NOMO-1 treated with dmso at 0.1 percent for 144 hours (cell line): ENCODE results near the gene RAI2.

Experiments
- DNase-seq: peaks from one replicate; lab custom pipeline; 2025; ENCODE audit not compliant: unreplicated experiment; lab: John Stamatoyannopoulos, UW

Gene RAI2

GRCh38 chrX:17860811-17861488 is at the start of gene RAI2:
RAI2 (minus strand) TSS chrX:17861298; CDS start chrX:17802010, 59,288 bp downstream.
- no peak for DNase-seq

DNA sequence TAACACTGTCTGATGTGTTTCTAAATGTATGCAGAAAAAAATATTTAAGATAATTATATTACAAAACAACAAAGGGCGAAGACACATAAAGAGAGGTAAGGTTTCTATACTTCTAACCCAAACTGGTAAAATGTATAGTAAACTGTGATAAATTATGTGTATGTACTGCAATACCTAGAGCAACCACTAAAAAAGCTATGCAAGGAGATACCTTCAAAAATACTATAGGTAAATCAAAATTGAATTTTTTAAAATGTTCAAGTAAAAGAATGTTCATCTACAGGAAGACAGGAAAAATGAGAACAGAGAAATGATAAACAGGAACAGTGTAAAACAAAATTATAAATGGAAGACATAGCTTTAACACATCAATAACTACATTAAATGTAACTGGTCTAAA is 27.3 kb upstream of the RAI2 start:
- no peak for DNase-seq

DNA sequence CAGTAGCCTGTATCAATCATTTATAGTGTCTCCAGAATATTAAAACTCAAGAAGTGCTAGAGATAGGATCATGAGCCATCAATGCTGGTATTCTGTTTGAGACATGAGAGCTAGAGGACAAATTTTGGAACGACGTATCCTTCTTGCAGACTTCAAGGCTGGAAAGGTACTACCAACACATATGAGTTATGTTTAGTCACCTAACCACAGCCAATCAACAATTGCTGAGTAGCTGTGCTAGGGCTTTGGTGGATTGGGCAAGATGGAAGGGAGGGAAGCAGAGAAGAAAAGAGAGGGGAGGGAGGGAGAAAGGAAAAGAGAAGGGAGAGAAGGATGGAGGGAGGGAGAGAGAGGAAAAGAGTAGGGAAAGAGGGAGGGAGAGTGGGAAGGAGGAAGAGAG is 21.6 kb upstream of the RAI2 start:
- no peak for DNase-seq

GRCh38 chrX:17878028-17878670 is 17.1 kb upstream of the RAI2 start:
- no peak for DNase-seq

DNA sequence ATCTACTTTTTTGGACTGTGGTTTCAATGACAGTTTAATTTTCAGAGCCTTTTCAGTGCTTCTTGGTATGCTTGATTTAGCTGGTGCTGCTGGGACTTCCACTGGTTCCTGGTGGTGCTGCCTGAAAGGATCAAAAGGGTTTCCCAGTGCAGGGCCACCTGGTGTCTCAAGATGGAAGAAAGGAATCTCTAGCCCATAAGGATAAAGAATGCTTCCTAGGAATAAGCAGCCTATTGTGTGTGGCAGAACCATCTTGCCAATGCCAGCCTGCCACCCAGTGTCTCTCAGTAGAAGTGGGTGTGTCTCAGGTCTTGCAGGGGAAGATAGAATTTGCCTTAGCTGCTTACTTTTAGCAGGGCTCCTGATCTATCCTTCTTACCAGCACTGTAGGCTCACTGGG is 15.0 kb upstream of the RAI2 start:
- DNase-seq = no peak

DNA sequence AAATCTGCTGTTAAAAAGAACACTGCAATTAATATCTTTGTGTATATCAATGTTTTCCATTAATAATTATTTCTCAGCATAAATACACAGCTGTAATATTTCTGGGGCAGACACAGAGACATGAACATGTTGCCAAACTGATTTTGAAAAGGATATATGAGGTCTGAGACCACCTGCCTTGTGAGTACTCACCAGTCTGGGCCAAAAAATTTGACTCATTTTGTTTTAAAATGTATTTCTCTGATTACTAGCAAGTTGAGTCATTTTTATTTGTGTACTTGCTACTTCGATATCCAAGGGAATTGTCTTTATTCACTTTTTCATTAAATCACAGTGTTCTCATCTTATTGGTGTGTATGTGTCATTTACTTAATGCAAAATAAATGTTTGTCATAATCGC is 8.5 kb upstream of the RAI2 start:
- DNase-seq = no peak

DNA sequence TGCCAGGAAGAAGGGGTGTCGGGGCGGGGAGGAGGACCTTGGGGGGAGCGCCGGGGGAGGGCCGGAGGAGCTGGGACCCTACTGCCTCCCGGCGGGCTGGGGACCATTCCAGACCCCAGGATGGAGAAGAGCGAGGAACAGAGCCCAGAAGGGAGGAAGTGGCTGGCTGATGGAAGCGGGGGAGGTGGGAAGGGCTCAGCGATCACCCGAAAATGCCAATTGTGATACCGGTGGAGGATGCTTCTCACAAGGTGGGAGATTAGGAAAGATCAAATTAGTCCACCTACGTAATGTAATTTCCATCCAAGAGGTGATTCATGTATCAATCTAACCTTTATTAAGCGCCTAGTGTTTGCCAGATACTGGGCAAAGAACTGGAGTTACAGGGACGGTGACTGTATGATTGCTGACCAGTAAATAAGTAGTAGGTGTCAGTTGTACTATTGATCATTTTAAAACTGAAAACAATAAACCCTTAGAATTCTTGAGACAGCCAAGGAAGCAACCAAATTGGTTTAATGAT is 452 bp upstream of the RAI2 start:
- no peak for DNase-seq

GRCh38 chrX:17860179-17860780 is 818 bp downstream of the RAI2 start:
- DNase-seq = no peak

GRCh38 chrX:17859609-17860178 is 1.4 kb downstream of the RAI2 start:
- no peak for DNase-seq

- DNase-seq = no peak
Measured at GRCh38 chrX:17854531-17854930, 6.6 kb downstream of the RAI2 start.

DNA sequence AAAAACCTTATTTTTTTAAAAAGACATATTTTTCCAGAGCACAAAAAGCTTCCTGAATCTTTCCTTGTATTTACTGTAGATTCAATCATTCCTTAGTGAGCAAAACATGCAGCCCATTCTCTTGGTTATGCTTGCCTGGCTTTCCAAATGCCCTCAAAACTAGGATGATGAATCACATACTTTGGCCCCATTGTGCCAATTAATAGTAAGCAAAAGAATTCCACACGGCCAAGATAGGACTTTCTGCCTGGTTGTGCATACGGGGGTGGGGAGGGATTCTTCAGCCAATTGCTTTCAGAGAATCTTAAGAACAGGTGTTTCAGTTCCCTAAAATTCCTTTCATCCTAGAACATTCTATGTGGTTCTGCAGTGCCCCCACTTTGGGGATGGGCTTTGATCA is 7.0 kb downstream of the RAI2 start:
- no peak for DNase-seq

GRCh38 chrX:17851874-17852273 is 9.2 kb downstream of the RAI2 start:
- no peak for DNase-seq

DNA sequence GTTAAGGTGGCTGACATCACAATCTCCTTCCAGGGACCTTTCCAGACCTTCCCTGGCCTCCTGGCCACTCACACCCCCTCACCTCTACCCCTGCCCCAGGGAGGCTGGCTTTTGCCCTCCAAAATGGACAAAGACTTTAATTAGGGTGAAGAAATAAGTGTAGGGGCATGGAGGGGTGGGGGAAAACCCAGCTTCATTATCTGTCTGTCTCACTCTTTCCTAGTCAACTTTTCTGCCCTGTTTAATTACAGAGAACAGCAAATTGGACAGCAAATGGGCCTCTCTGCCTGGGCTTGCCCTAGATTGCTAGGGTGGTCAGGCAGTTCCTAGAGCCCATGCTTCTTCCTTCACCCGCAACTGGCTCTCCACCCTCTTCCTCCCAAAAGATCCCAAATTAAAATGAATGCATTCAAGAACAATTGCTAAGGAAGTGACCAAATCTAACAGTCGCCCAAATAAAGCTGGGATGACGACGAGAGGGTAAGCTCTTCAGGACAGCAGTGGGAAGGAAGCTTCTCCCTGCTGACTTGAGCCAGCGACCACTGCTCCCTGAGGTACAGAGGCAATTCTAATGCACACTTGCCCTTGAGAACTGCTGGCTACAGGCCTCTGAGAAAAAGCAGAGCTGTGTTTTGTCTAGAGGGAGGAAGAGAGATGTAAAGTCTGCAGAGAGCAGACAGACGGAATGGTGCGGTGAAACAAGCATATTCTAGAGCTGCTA is 12.4 kb downstream of the RAI2 start:
- DNase-seq = no peak

- DNase-seq = no peak
Measured at GRCh38 chrX:17846045-17846444, 15.1 kb downstream of the RAI2 start.

GRCh38 chrX:17844236-17844635 is 16.9 kb downstream of the RAI2 start:
- DNase-seq = no peak

DNA sequence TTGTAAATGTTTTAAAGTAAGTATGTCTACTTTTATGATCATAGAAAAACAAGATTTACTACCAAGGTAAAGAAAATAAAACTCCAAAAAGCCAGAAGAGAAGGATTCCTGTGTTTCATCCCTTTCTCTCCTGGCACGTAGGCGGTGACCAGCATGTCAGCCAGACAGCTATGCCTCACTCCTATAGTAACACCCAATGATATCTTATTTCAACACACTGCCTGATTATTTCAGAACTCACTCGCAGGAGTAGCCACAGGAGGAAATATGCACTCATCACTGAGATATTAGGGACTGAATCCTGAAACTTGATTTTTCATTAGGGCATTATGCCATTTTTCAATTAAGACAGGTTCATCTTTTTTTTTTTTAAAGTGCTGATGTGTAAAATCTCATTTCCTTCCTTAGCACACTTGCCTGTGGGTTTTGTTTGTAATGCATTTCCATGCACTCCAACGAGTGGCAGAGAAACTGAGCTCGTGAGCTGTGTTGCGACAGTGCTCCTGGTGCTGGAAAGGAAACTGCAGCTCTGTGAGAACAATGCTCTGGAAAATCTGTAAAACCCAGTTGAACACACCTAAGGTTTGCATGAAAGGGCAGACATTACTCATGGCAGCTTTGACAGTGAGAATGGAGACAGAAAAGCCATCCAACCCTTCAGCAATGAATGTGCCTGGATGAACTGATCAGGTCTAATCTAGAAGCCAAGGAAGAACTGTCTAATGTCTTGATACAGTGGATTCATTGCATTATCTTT is 18.2 kb downstream of the RAI2 start:
- no peak for DNase-seq

- no peak for DNase-seq
Measured at GRCh38 chrX:17839269-17839668, 21.8 kb downstream of the RAI2 start.

- DNase-seq = no peak
Measured at GRCh38 chrX:17836830-17837229, 24.3 kb downstream of the RAI2 start.

DNA sequence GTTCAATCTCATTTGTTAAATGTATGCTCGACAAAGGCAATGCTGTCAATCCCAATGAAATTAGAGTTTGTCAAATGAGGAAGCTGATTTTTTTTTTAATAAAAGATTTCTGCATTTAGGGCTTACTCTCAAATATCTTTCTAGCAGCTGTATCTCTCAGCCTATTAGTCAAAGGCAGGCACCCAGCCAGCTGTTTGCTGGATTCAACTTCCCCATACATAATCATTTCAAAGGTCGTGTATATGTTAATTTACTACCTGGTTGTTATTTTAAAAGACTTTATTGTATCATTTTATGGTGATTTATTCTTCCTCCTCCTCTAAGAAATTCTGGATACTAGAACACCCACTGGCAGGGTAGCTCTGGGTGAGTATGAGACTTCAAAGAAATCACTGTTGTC is 27.1 kb downstream of the RAI2 start:
- no peak for DNase-seq

- no peak for DNase-seq
Measured at GRCh38 chrX:17831255-17831654, 29.8 kb downstream of the RAI2 start.

DNA sequence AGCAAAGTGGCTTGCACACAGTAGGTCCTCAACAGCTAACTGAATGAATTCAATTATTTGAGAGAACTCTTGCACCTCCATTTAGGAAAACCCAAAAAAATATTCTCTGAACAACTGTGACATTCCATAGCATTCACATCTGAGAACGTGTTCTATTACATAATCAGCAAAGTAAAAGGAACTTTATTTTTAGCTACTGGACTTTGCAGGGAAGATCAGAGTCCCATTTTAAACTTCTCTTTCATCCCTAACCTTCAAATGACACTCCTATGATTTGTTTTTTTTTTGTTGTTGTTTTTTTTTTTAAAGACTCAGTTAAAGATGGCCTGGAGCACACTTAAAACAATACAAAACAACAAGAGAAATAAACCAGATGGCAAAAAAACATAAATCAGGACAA is 30.9 kb downstream of the RAI2 start:
- DNase-seq = no peak
